ENCODE data around the gene STIM1.

- TF ChIP-seq POLR2AphosphoS5 (IDR thresholded peaks at IDR 0.05; ENCODE audit: borderline replicate concordance, low read depth, low read length) (no peak), FOXP2 (optimal IDR thresholded peaks at IDR 0.05; ENCODE audit: control extremely low read depth, extremely low read length, insufficient read depth) (no peak), EZH2 (IDR thresholded peaks at IDR 0.05) (no peak)
These were observed 189.6 kb downstream of the STIM1 start for GRCh38 chr11:4044976-4045646.
